Measurements from ENCODE around the gene FGF14. TPM values are rescaled to one million over a fixed set of nuclear protein-coding genes. Genes with fewer than 3 reads are reported as not detected.

Gene FGF14
- total RNA-seq, 2 donors from 2014 or later = 0.14 TPM

- H3K27ac ChIP-seq = no peak overlapping the region
- DNase-seq (ENCODE audit: low spot score) = no peak
- H3K9me3 ChIP-seq = no peaks in the 10 kb centered on the region
- ATAC-seq (ENCODE audit: insufficient number of reproducible peaks, low FRiP score, low read depth) = no peak
- H3K27me3 ChIP-seq (replicated peaks; ENCODE audit: insufficient read depth) = no peaks in the 10 kb centered on the region
- H3K4me3 ChIP-seq = no peak overlapping the region
- H3K36me3 ChIP-seq = no peaks in the 10 kb centered on the region
- TF ChIP-seq, protein P1, sequence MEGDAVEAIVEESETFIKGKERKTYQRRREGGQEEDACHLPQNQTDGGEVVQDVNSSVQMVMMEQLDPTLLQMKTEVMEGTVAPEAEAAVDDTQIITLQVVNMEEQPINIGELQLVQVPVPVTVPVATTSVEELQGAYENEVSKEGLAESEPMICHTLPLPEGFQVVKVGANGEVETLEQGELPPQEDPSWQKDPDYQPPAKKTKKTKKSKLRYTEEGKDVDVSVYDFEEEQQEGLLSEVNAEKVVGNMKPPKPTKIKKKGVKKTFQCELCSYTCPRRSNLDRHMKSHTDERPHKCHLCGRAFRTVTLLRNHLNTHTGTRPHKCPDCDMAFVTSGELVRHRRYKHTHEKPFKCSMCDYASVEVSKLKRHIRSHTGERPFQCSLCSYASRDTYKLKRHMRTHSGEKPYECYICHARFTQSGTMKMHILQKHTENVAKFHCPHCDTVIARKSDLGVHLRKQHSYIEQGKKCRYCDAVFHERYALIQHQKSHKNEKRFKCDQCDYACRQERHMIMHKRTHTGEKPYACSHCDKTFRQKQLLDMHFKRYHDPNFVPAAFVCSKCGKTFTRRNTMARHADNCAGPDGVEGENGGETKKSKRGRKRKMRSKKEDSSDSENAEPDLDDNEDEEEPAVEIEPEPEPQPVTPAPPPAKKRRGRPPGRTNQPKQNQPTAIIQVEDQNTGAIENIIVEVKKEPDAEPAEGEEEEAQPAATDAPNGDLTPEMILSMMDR (IDR thresholded peaks at IDR 0.05) = no peak
- H3K4me1 ChIP-seq (ENCODE audit: control insufficient read depth in 1 of 2, low read depth in 2 of 2) = peaks cover 0 to 4% of the 10 kb centered on the region in 2 donors
These were observed 78.3 kb downstream of the FGF14 start for GRCh38 chr13:102323505-102323904.

DNA sequence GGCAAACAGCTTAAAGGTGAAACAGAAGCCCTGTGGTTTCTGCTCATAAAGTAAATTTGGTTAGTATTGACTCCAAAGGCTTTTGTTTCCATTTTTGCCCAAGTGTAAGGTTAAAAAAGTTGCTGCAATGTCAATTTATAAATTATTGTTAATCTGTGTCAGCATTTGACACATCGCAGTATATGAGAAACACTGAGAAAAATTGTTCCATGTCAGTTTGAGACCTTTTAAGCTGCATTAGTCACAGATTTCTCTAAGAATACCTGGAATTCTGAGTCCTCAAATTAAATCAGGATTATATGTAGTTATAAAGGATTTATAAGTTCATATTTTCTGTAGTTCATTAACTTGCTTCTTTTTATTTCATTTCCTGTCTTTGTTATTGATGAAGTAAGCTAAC lies 78.8 kb downstream of the FGF14 start:
- Histone ChIP-seq H3K4me1 (ENCODE audit: control insufficient read depth in 1 of 2, low read depth in 2 of 2) (peaks cover 4 to 9% of the 10 kb centered on the region in 2 donors), H3K27me3 (replicated peaks; ENCODE audit: insufficient read depth) (no peaks in the 10 kb centered on the region), H3K36me3 (no peaks in the 10 kb centered on the region), H3K9me3 (no peaks in the 10 kb centered on the region), H3K4me3 (no peak overlapping the region), H3K27ac (no peak overlapping the region)
- TF ChIP-seq, protein P1 (IDR thresholded peaks at IDR 0.05) = no peak
- DNase-seq (ENCODE audit: low spot score) (no peak), ATAC-seq (ENCODE audit: insufficient number of reproducible peaks, low FRiP score, low read depth) (no peak)

- Histone ChIP-seq H3K4me1 (ENCODE audit: control insufficient read depth in 1 of 2, low read depth in 2 of 2) (peaks cover 7 to 17% of the 10 kb centered on the region in 2 donors), H3K9me3 (no peaks in the 10 kb centered on the region), H3K27ac (no peak overlapping the region), H3K4me3 (no peak overlapping the region), H3K27me3 (replicated peaks; ENCODE audit: insufficient read depth) (no peaks in the 10 kb centered on the region), H3K36me3 (no peaks in the 10 kb centered on the region)
- TF ChIP-seq, protein P1 (IDR thresholded peaks at IDR 0.05) = no peak
- DNase-seq (ENCODE audit: low spot score) (no peak), ATAC-seq (ENCODE audit: insufficient number of reproducible peaks, low FRiP score, low read depth) (no peak)
These were observed 79.6 kb downstream of the FGF14 start for GRCh38 chr13:102322211-102322610.

DNA sequence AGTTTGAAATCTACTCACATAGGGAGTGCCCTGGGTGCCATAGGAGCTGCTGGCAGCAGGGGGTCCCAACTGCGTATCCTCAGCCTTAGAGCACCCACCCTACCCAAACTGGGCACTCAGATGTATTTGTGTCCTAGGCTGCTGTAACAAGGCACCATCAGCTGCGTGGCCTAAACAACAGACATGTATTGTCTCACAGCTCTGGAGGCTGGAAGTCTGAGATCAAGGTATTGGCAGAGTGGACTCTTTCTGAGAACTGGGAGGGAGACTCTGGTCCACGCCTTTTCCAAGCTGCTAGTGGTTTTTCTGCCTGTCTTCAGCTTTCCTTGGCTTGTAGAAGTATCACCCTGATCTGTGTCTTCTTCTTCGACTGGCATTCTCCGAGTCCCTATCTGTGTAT lies 83.6 kb downstream of the FGF14 start:
- Histone ChIP-seq H3K4me1 (ENCODE audit: control insufficient read depth in 1 of 2, low read depth in 2 of 2) (peaks cover 7 to 20% of the 10 kb centered on the region in 2 donors), H3K9me3 (no peaks in the 10 kb centered on the region), H3K4me3 (no peak overlapping the region), H3K27me3 (replicated peaks; ENCODE audit: insufficient read depth) (no peaks in the 10 kb centered on the region), H3K36me3 (no peaks in the 10 kb centered on the region), H3K27ac (peak overlapping the region; percentile 59 to 63)
- TF ChIP-seq, protein P1 (IDR thresholded peaks at IDR 0.05) = no peak
- ATAC-seq (ENCODE audit: insufficient number of reproducible peaks, low FRiP score, low read depth) = no peak
- DNase-seq (ENCODE audit: low spot score) = no peak

- DNase-seq (ENCODE audit: low spot score) = peak; percentile 54
- Histone ChIP-seq H3K27ac (peak overlapping the region; percentile 59 to 63), H3K27me3 (replicated peaks; ENCODE audit: insufficient read depth) (no peaks in the 10 kb centered on the region), H3K4me3 (no peak overlapping the region), H3K9me3 (no peaks in the 10 kb centered on the region), H3K4me1 (ENCODE audit: control insufficient read depth in 1 of 2, low read depth in 2 of 2) (peaks cover 7 to 20% of the 10 kb centered on the region in 2 donors), H3K36me3 (no peaks in the 10 kb centered on the region)
- peak; percentile 63 for ATAC-seq (ENCODE audit: insufficient number of reproducible peaks, low FRiP score, low read depth)
- TF ChIP-seq, protein P1 (IDR thresholded peaks at IDR 0.05) = no peak
These were observed 84.3 kb downstream of the FGF14 start for GRCh38 chr13:102317593-102317992.
